GM12878 (cell line): ENCODE measurements around the gene TAX1BP1. TPM values are rescaled to one million over a fixed set of nuclear protein-coding genes. Genes with fewer than 3 reads are reported as not detected.

ENCODE experiments used
- ATAC-seq: fragments of 200-7000 bp; cut with Tn5 transposase; 3 replicates; pipeline ENCODE4 v1.9.1; 2020; ENCODE audit warnings: mild to moderate bottlenecking, moderate library complexity
- BruUV-seq: library from RNA; stranded (reverse); fragments of 400-500 nt; replicated peaks from 2 replicates; lab custom pipeline; 2021; lab: Mats Ljungman, UMichigan
- CTCF ChIA-PET: fragments of 300-600 bp; sonication (Branson Sonifier 250); formaldehyde crosslinking; extraction: SDS; loops from one replicate; lab custom pipeline; 2021; ENCODE audit warnings: inconsistent platforms; lab: Yijun Ruan, JAX
- POLR2A ChIA-PET: fragments of 350-600 bp; formaldehyde crosslinking; extraction: SDS; loops from one replicate; lab custom pipeline; 2021; ENCODE audit warnings: inconsistent platforms; lab: Charles Lee
- RAD21 ChIA-PET: fragments of 300-600 bp; sonication (Branson Sonifier 250); formaldehyde crosslinking; loops from one replicate; lab custom pipeline; 2023; ENCODE audit warnings: antibody characterized with exemption; ENCODE audit not compliant: unreplicated experiment; lab: Charles Lee
- SMC1A ChIA-PET: fragments of 300-600 bp; sonication (Branson Sonifier 250); formaldehyde crosslinking; loops from one replicate; lab custom pipeline; 2023; ENCODE audit not compliant: unreplicated experiment, uncharacterized antibody; lab: Charles Lee
- DNase-seq: peaks from one replicate; pipeline ENCODE4 v3.0.0-alpha.2; 2011; ENCODE audit warnings: low read depth, low spot score
- FAIRE-seq: peaks from 3 replicates; lab custom pipeline; 2011; peaks lifted over from hg19 to GRCh38; lab: Jason Lieb, UNC
- H2AFZ ChIP-seq: 2 replicates; pipeline ENCODE4 v1.6.0; 2011; ENCODE audit warnings: low read depth, low read length, control low read depth; ENCODE audit not compliant: control insufficient read depth
- H3K27ac ChIP-seq: 2 replicates; pipeline ENCODE4 v1.5.1; 2011; ENCODE audit warnings: control low read depth; ENCODE audit not compliant: control insufficient read depth, insufficient read depth
- H3K27me3 ChIP-seq, 2 experiments: replicated peaks in 1 of 2; 2 replicates each; pipeline versions ENCODE4 v1.6.0 to v1.6.1; 2011; ENCODE audit warnings: low read length in 1 of 2; ENCODE audit not compliant: control insufficient read depth in 2 of 2, insufficient read depth in 2 of 2
- H3K36me3 ChIP-seq, 2 experiments: 2 replicates each; pipeline ENCODE4 v1.5.1; 2011; ENCODE audit warnings: low read length in 1 of 2; ENCODE audit not compliant: control insufficient read depth in 2 of 2, insufficient read depth in 2 of 2
- H3K4me1 ChIP-seq: 2 replicates; pipeline ENCODE4 v1.6.1; 2011; ENCODE audit warnings: mild to moderate bottlenecking, low read length, moderate library complexity, mixed read lengths; ENCODE audit not compliant: control insufficient read depth, insufficient read depth
- H3K4me2 ChIP-seq: 2 replicates; pipeline ENCODE4 v1.6.0; 2011; ENCODE audit warnings: control low read depth; ENCODE audit not compliant: control insufficient read depth, insufficient read depth
- H3K4me3 ChIP-seq: fragments of 200-600 bp; sonication (generic); 2 replicates; pipeline ENCODE4 v1.5.1; 2016
- H3K79me2 ChIP-seq: 2 replicates; pipeline ENCODE4 v1.6.0; 2011; ENCODE audit warnings: low read length; ENCODE audit not compliant: control insufficient read depth, insufficient read depth
- H3K9ac ChIP-seq: 2 replicates; pipeline ENCODE4 v1.8.0; 2011; ENCODE audit warnings: low read length, control low read depth, mixed read lengths; ENCODE audit not compliant: control insufficient read depth, insufficient read depth
- H3K9me3 ChIP-seq: replicated peaks from 3 replicates; pipeline ENCODE4 v1.5.1; 2011; ENCODE audit warnings: mild to moderate bottlenecking, low read length; ENCODE audit not compliant: control insufficient read depth, insufficient read depth
- H4K20me1 ChIP-seq: 2 replicates; pipeline ENCODE4 v1.6.0; 2011; ENCODE audit not compliant: control insufficient read depth, insufficient read depth
- CBX3 ChIP-seq: fragments of 200-600 bp; sonication (generic); IDR thresholded peaks from 2 replicates; pipeline ENCODE4 v1.6.1; 2016; ENCODE audit warnings: low read depth, borderline replicate concordance
- CTCF ChIP-seq, 3 experiments: IDR thresholded peaks in 2 of 3; conservative IDR thresholded peaks in 1 of 3; 2 replicates each; pipeline ENCODE4 v1.5.1; 2011; ENCODE audit warnings: low read depth in 3 of 3, low read length in 3 of 3, mild to moderate bottlenecking in 3 of 3, control low read depth in 2 of 3, moderate library complexity in 2 of 3, inconsistent platforms in 1 of 3, mixed read lengths in 1 of 3; ENCODE audit not compliant: control insufficient read depth in 2 of 3, insufficient read depth in 1 of 3; ENCODE audit errors: extremely low read depth in 1 of 3
- E4F1 ChIP-seq: fragments of 450-650 bp; IDR thresholded peaks from 2 replicates; pipeline ENCODE4 v1.6.1; 2018; ENCODE audit warnings: borderline replicate concordance, mild to moderate bottlenecking; ENCODE audit not compliant: partially characterized antibody
- SIX5 ChIP-seq: IDR thresholded peaks from 2 replicates; pipeline ENCODE4 v1.6.1; 2011; ENCODE audit warnings: mild to moderate bottlenecking, low read depth, low read length, moderate library complexity; ENCODE audit not compliant: severe bottlenecking
- USF2 ChIP-seq: IDR thresholded peaks from 2 replicates; pipeline ENCODE4 v1.6.1; 2011; ENCODE audit warnings: low read depth, low read length, improper control_type of control experiment, borderline replicate concordance
- WGBS: methylation state at CpG from one replicate; pipeline ENCODE4 v1.1.6; 2016; ENCODE audit warnings: low lambda C conversion rate; ENCODE audit not compliant: insufficient replicate concordance, insufficient coverage; ENCODE audit errors: missing lambda C conversion rate; 5-methylcytosine and 5-hydroxymethylcytosine counted together
- in situ Hi-C: fragments of 300-500 bp; cut with MboI; formaldehyde crosslinking; loops from 9 replicates; pipeline ENCODE4 v1.14.3; 2018; ENCODE audit warnings: mixed read lengths
- intact Hi-C: fragments of 100-400 bp; cut with micrococcal nuclease; formaldehyde crosslinking; loops from one replicate; pipeline ENCODE4 v1.14.2; 2022; ENCODE audit not compliant: unreplicated experiment
- polyA plus RNA-seq, 11 experiments: library from polyadenylated mRNA; depleted of rRNA in 4 of 11; unstranded in 6 of 11; stranded (reverse) in 5 of 11; fragments of >200 nt; fragmentation: Nextera tagmentation in 4 of 11; fragmentation: Illumina TruSeq in 1 of 11; extraction: Ambion mirVana in 4 of 11; extraction: Trizol in 1 of 11; gene quantifications; 1 replicate in 1 of 11; 2 replicates in 10 of 11; pipeline versions ENCODE4 v1.2.1 to v1.2.3, GENCODE V29; 2011 to 2016; ENCODE audit warnings: inconsistent platforms in 2 of 11, missing spikeins in 2 of 11, low read depth in 1 of 11
- total RNA-seq, 4 experiments: library from RNA; depleted of rRNA in 3 of 4; stranded (reverse); fragments of >200 nt in 3 of 4; fragmentation: Illumina TruSeq in 1 of 4; extraction: Trizol in 1 of 4; gene quantifications; 2 replicates each; pipeline versions ENCODE4 v1.2.1 to v1.2.3, GENCODE V29; 2013 to 2021

The TAX1BP1 gene
- total and polyA plus RNA-seq, 10 of the 15 experiments (the other 5 are each of a cell fraction or from before 2014, with no cell fraction given) = 30.8 to 105 (median 52.0) TPM

GRCh38 chr7:27714831-27715444, 25.0 kb upstream of the TAX1BP1 start (continued):
- TF ChIP-seq USF2 (no peak), SIX5 (no peak), CBX3 (no peak)

- peak; percentile 56; the same call in 2 of the 3 replicates for ATAC-seq
- Histone ChIP-seq H4K20me1 (no peaks in the 10 kb centered on the region), H3K36me3 (no peaks in the 10 kb centered on the region), H3K27ac (no peak overlapping the region), H3K4me3 (no peak overlapping the region), H2AFZ (no peak overlapping the region), H3K79me2 (no peaks in the 10 kb centered on the region), H3K4me1 (no peaks in the 10 kb centered on the region; the same call in 1 of the 2 replicates), H3K9ac (no peak overlapping the region), H3K4me2 (no peak overlapping the region), H3K27me3 (no peaks in the 10 kb centered on the region; a peak in 1 of 4 replicates), H3K9me3 (no peaks in the 10 kb centered on the region)
- in situ Hi-C loops (no loop called here), intact Hi-C loops (no loop called here)
- TF ChIP-seq E4F1 (no peak), CTCF (IDR thresholded peaks at IDR 0.05 in 2 of 3, conservative IDR thresholded peaks at IDR 0.05 in 1 of 3; ENCODE audit: control insufficient read depth in 2 of 3, extremely low read depth in 1 of 3, insufficient read depth in 1 of 3, low read depth in 3 of 3, low read length in 3 of 3) (peak in 2 of 3 experiments; percentile 4 to 7; a peak in 1 of 6 replicates)
- FAIRE-seq = no peak
- ChIA-PET RAD21 (no interaction called here), POLR2A (no interaction called here), CTCF (interaction anchor here (0.6 kb wide), 1 partner anchor 12 kb away, joined by 3 read pairs; no protein-coding TSS in a partner anchor), SMC1A (interaction anchor here (0.7 to 3.4 kb wide), 2 partner anchors 17 to 51 kb away, joined by 3 to 12 read pairs; partner anchors contain the start of gene TAX1BP1)
- 89% methylated on average over 1 of the region's 1 CpG for WGBS
- no peak for DNase-seq
- BruUV-seq = no TSS peak
Observed at GRCh38 chr7:27723085-27723484, 16.9 kb upstream of the TAX1BP1 start.
